Measurements from ENCODE around the gene ARL2BP.

DNA sequence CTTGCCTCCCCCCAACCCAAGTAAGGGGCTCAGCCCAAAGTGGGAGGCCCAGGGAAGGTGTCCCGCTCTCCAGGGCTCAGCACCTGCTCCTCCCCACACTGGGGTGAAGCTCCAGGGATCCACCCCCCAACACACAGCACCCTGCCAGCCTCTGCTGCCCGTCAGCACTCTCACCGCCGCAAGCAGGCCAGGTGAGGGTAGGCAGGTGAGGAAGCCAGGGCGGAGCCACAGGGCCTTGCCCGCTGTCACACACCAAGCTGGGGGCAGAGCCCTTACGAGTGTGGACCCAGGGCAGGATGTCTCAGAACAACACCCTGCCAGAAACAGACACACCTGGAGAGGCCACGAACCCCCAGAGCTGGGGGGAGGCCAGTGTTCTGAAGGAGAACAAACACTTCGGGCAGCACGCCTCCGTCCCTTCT lies 19.9 kb downstream of the ARL2BP start:
- TF ChIP-seq, protein P1, sequence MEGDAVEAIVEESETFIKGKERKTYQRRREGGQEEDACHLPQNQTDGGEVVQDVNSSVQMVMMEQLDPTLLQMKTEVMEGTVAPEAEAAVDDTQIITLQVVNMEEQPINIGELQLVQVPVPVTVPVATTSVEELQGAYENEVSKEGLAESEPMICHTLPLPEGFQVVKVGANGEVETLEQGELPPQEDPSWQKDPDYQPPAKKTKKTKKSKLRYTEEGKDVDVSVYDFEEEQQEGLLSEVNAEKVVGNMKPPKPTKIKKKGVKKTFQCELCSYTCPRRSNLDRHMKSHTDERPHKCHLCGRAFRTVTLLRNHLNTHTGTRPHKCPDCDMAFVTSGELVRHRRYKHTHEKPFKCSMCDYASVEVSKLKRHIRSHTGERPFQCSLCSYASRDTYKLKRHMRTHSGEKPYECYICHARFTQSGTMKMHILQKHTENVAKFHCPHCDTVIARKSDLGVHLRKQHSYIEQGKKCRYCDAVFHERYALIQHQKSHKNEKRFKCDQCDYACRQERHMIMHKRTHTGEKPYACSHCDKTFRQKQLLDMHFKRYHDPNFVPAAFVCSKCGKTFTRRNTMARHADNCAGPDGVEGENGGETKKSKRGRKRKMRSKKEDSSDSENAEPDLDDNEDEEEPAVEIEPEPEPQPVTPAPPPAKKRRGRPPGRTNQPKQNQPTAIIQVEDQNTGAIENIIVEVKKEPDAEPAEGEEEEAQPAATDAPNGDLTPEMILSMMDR (IDR thresholded peaks at IDR 0.05): no peak
- no peak for TF ChIP-seq POLR2A (IDR thresholded peaks at IDR 0.05)

All from right lobe of liver (tissue), 4 donors.